ENCODE measurements around the gene CCDC81.

- TF ChIP-seq CTCF (IDR thresholded peaks at IDR 0.05), result no peak
- TF ChIP-seq POLR2A (IDR thresholded peaks at IDR 0.05), result no peak
Observed at GRCh38 chr11:86414032-86414431, 39.3 kb downstream of the CCDC81 start.
